PFSK-1 (cell line): ENCODE results near the gene ARHGAP20.

Source experiments
- SIN3A ChIP-seq: IDR thresholded peaks from 2 replicates; pipeline ENCODE4 v1.6.1; 2012; ENCODE audit warnings: mild to moderate bottlenecking, low read length, moderate library complexity, borderline replicate concordance; ENCODE audit not compliant: insufficient read depth
- TAF1 ChIP-seq: IDR thresholded peaks from 2 replicates; pipeline ENCODE4 v1.6.1; 2012; ENCODE audit warnings: low read length, control low read depth, borderline replicate concordance; ENCODE audit not compliant: insufficient read depth

- no peak for TF ChIP-seq TAF1
- TF ChIP-seq SIN3A: no peak
Measured at GRCh38 chr11:110747531-110747930, 35.3 kb upstream of the ARHGAP20 start.
